ENCODE results near the gene EXOC2.

DNA sequence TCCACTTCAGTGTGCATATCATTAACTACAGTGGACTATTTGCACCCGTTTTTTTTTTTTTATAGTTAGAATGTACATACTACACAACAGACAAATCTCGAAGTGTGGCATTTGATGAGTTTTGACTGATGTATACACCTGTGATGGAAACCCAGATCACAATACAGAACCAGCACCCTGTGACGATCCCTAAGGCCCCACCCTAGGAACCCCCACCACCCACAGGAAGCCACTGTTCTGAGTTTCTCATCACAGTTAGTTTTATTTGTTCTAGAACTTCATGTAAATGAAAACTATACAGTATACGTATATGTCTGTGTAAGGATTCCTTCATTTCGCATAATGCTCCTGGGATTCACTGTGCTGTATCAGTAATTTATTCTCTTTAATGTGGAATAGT is 198.5 kb downstream of the EXOC2 start:
- TF ChIP-seq, protein P1, sequence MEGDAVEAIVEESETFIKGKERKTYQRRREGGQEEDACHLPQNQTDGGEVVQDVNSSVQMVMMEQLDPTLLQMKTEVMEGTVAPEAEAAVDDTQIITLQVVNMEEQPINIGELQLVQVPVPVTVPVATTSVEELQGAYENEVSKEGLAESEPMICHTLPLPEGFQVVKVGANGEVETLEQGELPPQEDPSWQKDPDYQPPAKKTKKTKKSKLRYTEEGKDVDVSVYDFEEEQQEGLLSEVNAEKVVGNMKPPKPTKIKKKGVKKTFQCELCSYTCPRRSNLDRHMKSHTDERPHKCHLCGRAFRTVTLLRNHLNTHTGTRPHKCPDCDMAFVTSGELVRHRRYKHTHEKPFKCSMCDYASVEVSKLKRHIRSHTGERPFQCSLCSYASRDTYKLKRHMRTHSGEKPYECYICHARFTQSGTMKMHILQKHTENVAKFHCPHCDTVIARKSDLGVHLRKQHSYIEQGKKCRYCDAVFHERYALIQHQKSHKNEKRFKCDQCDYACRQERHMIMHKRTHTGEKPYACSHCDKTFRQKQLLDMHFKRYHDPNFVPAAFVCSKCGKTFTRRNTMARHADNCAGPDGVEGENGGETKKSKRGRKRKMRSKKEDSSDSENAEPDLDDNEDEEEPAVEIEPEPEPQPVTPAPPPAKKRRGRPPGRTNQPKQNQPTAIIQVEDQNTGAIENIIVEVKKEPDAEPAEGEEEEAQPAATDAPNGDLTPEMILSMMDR (conservative IDR thresholded peaks at IDR 0.05) = no peak
- TF ChIP-seq ZFX (IDR thresholded peaks at IDR 0.05) = no peak

Data from C4-2B (cell line).